Hippocampal formation (tissue), 2 donors: ENCODE data around the gene RGL1.

Source experiments
- DNase-seq, 2 donors: peaks; one replicate each; lab custom pipeline; 2025; lab: John Stamatoyannopoulos, UW

The RGL1 gene

GRCh38 chr1:183887826-183888819 is 83.2 kb downstream of the RGL1 start:
- DNase-seq: no peak

GRCh38 chr1:183889095-183889494 is 84.2 kb downstream of the RGL1 start:
- DNase-seq: no peak

GRCh38 chr1:183891158-183891856 is 86.4 kb downstream of the RGL1 start:
- no peak for DNase-seq

DNA sequence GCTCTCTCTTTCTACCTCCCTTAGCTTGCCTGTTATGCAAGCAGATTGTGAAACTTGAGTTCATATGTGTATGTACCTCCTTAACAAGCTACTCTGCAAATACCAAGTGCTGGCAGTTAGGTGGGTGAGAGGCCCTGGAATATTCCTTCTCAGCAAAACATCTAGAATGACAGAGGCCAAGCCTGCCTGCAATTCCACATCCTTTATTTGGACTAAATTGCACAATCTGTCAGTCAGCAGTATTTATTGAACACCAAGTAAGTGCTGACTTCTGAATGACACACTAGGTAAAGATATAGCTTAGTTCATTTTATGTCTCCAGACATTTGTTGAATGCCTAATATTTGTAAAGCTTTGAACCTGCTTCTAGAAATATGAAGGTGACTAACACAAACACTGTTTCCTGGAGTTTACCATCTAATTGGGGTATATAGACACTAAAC is 87.5 kb downstream of the RGL1 start:
- no peak for DNase-seq

DNA sequence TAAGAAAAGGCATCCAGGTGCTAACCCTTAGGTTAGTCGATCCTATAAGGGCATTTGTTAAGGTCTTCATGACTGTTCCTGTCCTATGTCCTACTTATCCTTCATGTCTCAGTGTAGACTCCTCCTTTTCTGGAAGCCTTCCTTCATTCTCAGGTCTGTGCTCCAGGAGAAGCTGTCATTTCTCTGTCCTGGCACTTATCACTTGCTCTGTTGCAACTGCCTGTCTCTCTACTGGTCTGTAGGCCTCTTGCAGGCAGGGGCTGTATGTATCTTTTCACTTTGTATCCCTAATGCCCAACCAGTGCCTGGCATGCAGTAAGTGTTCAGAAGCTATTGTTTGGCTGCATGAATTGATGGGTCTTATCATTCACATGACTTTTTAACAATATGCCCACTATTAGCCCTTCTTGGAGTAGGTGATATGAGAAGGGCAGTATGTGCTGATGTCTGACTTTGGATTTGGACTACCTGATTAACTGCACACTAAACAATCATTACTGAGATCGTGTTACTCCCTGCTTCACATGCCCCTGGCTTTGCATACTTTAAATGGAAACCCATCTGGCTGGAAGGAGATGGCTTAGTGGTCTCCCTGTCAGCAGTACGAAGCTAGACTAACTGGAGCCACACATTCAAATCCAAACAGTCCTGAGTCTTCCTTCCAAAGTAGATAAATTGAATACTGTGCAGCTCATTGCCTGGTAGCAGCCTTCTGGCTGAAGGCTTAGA is 88.8 kb downstream of the RGL1 start:
- no peak for DNase-seq

DNA sequence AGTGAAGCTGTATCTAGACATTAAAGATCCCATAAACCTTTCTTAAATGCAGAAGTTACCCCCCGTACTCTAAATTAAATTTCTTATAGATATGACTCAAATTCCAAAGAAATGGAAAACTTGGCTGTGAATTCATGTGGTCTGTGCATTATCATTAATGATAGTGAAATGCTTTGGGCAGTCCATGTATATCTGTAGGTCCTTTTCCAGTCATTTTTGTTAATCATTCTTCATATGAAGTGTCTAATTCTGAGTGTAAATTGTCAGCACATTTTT is 89.3 kb downstream of the RGL1 start:
- no peak for DNase-seq

DNA sequence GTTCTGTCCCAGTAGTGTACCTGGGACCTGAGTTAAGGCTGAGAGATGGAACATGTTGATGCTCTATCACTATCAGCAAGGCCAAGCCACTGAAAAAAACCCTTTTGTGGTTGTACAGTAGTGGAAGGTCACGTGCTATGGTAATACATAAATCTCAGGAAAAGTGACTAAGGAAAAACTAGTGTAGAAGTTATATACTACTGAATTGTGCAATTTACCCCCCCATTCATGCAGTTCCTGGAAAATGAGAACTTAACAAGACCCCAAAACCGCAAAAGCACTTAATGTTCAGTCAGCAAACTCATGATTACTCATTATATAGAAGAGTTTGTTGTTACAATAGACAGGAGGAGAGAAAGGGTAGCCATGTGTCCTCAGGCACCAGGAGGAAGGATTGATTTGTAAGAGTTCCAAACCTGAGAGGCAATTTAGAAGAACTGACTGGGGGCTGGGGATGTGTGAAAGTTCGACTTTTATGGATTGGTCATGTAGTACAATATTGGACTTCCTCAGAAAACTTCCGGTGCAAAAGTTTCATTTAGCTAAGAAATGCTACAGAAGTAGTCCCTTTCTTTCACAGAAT is 91.6 kb downstream of the RGL1 start:
- DNase-seq: no peak

GRCh38 chr1:183898001-183898396 is 93.1 kb downstream of the RGL1 start:
- DNase-seq: no peak

- DNase-seq: no peak
Observed at GRCh38 chr1:183898610-183899009, 93.7 kb downstream of the RGL1 start.

DNA sequence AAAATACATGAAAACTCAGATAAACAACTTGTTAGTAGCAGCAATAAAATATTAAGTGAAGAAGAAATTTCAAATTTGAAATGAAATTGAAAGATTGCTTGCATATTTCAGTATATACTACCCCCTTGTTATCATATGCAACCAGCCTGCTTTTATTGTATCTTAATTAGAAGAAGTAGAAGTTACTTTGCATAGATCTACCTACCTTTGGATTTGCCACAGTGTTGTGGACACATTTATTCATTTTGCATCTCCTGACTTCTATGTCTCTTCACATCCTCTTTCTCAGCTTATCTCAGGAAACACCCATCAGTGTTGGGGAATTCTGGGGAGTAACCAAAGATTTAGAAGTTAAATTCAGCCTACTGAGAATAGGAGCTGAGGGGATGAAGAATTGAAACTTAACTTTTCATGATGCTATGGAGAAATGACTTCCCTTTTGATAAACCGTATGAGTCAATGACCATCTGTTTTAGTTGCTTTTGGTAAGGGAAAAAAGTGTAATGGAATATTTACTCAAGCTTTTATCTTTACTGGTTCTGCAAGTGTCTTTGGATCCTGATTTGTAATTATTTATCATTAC is 96.9 kb downstream of the RGL1 start:
- no peak for DNase-seq

DNA sequence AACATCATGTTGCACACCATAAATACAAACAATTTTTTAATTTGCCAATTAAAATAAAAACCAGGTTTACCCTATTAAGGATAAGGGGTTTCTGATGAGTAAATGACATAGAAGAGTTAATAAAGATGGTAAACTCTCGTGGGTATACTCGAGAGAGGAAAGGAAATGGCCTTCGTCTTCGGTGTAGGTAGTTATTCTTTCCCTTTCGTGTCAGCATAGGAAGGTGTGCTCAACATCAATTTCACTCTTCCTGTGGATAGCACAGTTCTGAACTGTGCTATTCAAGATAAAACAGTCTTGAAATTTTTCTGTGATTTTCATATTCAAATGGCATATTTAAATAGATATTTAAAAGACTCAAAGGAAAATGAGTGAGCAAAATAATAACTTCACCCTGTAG is 98.2 kb downstream of the RGL1 start:
- no peak for DNase-seq

GRCh38 chr1:183905508-183906113 is 100.7 kb downstream of the RGL1 start:
- no peak for DNase-seq

GRCh38 chr1:183907070-183907469 is 102.2 kb downstream of the RGL1 start:
- no peak for DNase-seq

DNA sequence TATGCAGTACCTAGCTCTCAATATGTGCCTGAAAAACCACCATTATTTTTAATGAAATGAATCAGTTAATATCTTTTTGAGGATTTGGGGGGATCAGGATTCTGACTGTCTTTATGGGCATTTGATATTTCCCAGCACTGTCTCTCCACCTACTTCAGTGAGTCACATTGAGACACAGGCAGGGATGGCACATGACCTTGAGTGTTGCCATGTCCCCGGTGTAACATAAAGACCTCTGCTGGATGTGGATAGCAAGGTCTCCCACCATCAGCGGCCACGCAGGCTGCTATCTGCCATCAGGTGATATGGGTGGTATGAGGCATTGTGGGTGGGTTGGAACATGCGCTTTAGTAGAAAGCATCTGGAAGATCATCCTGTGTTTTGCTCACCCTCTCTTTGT is 103.2 kb downstream of the RGL1 start:
- no peak for DNase-seq

- no peak for DNase-seq
Observed at GRCh38 chr1:183909672-183910071, 104.8 kb downstream of the RGL1 start.

DNA sequence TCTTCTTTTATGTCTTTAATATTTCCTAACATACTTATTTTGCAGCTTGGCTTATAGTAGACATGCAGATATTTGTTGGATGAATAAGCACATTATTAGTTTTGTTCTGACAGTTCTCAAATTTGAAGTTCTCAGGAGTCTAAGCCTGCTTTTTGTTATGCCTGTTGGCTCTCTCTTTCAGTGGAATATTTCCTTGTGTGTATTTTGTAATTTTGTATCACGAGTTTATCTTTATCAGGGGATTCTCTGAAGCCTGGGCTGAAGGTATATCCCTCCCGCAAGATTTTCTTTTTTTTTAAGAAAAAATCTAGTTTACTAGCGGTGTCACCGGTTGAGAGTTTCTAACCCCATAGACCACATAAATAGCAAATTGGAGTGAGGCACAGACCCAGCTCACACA is 105.9 kb downstream of the RGL1 start:
- no peak for DNase-seq

- no peak for DNase-seq
Observed at GRCh38 chr1:183911285-183911684, 106.4 kb downstream of the RGL1 start.

DNA sequence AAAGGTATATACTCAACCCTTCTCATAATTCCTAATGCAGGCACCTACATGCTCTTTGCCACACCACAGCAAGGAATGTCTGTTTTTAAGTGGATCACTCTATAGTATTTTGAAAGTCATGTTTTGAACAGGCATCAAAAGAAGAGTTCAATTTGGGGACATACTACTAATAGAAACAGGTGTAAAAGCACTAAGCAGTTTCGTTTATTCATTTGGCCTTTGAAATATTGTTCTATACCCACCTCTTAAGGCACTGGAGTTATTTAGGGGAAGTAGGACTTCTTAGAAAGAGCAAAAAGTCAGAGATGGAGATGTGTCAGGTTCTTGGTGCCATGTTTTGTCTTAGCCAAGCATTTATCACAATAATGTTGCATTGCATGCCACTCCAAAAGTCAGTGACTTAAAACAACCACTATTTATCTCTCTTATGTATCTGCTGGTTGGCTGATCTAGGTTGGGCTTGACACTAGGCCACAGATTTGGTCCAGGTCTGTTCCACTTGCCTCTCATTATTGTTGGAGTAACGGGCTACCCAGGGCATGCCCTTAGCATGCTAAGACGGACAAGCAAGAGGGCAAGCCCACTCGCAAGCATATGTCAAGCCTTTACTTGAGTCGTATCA is 107.5 kb downstream of the RGL1 start:
- DNase-seq: no peak

DNA sequence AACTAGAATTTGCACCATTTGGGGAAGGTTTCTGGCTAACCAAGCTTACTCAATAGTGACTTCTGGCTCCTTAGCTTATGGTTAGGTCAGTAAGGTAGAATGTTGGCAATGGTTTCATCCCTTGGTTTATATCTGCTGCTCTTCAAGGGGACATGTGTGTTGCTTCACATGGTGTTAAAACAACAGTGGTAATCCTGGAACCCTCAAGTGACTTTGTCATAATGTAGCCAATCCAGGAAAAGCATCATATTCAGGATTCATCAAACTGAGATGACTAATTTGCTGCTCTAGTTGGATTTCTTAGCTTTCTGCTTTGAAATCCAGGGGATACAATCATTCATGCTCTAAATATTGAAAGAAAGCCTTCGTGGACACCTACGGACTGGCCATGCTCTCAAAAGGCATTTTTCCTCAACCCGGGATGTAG is 108.7 kb downstream of the RGL1 start:
- no peak for DNase-seq

DNA sequence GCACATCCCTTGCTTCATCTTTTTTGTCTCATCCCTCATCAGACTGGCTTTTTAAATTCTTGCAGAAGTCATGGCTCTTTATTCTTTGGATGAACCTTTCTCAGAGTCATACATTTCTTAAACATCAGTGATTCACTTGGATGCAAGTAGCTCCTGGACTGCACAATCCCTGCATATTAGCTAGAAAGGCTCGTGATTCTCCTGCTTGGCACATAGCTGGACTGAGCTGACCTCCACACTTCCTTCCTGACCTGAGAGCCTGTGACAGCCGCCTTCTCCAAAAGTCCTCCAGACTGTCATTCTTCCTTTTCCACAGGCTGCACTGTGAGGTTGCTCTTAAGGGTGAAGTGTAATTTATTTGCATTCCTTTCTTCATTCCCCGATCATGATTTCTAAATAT is 109.4 kb downstream of the RGL1 start:
- DNase-seq: no peak

DNA sequence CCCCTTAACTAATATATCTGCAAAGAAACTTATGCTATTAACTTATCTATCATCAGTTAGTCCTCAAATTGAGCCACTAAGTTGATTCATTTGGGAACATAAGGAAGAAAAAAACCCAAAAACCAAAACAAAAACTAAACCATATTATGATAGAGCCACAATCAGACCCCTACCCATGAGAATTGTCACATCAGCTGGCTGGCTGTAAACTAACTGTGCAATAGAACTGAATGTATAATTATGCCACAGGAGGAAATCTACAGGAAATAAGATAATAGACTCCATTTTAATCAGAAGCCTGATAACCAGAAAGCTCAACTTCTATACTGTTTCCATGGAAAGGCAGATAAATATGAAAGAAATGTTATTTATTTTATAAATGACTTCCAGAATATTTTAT is 110.0 kb downstream of the RGL1 start:
- no peak for DNase-seq
